GM18517 (cell line): ENCODE results near the gene CCDC146.
"Not testable (repeated sequence)": the region's sequence is repeated elsewhere in the genome, so short reads cannot be mapped to it uniquely, and the experiment has no call there.

Experiments used
- ATAC-seq: cut with Tn5 transposase; IDR thresholded peaks from one replicate; pipeline ENCODE4 v1.9.1; 2021; ENCODE audit warnings: mild to moderate bottlenecking, moderate library complexity; ENCODE audit not compliant: unreplicated experiment

Gene CCDC146

GRCh38 chr7:77121860-77122681, at the start of gene CCDC146:
Gene CCDC146 (plus strand): TSS chr7:77122615. CDS start chr7:77167669, 45,054 bp downstream.
- peak; percentile 98 for ATAC-seq

DNA sequence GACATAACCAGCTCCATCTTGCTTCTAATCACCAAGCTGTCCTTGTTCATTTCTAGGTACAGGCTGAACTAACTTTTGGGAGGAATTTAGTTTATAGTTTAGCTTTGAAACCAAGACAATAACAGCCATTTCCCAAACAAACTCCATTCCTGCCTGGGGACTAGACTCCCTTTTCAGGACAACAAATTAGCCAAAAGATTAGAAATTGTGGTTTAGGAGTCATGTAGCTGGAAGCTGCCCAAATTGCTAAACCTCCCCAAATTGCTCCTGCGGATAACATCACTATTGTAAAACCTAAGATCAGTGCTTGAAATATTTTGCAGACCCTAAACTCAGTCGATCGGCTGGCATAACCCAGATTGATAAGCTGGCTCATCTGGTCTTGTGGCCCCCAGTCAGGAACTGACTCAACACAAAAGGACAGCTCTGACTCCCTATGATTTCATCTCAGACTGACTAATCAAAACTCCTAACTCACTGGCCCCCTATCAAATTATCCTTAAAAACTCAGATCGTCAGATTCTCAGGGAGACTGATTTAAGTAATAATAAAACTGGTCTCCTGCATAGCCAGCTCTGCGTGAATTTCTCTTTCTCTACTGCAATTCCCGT, 47.5 kb upstream of the CCDC146 start:
- ATAC-seq: not testable (repeated sequence)

GRCh38 chr7:77077060-77077459, 45.4 kb upstream of the CCDC146 start:
- ATAC-seq: not testable (repeated sequence)

DNA sequence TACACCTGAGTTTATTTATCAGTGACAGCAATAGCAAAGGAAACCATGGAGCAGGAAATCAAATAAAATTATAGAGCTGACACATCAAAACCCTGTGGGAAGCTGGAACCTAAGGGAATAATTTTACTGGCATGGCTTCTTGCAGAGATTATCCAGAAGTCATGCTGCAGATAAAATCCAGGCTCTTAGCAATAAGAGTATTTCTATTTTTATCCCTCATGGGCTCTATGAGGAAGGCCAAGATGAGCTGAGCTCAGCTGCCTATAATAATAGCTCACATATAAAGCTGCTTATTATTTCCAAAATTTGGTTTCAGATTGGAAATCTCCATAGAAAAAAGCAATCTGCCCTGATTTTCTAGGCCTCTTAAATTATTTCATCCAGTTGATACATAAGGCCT, 43.3 kb upstream of the CCDC146 start:
- not testable (repeated sequence) for ATAC-seq

GRCh38 chr7:77079624-77080023, 42.8 kb upstream of the CCDC146 start:
- ATAC-seq: not testable (repeated sequence)

DNA sequence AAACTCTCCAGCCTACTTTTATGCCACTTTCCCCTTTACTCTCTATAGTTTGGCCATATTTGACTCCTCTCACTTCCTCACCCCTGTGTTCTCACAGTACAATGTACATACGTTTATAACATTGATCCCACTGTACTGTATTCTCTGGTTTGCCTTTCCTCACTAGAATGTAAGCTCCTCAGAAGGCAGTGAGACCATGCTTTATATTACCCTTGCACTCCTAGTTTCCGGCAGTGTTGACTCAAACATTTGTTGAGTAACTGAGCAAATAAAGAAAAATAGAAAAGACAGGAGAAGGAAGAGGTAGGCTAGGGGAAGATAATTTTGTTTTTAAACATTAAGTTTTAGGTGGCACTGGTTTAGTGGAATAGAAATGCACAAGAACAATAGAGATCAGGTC, 42.2 kb upstream of the CCDC146 start:
- not testable (repeated sequence) for ATAC-seq

GRCh38 chr7:77082192-77082591, 40.2 kb upstream of the CCDC146 start:
- ATAC-seq: not testable (repeated sequence)

- not testable (repeated sequence) for ATAC-seq
These were observed 30.1 kb upstream of the CCDC146 start for GRCh38 chr7:77092301-77092700.

GRCh38 chr7:77100501-77100900, 21.9 kb upstream of the CCDC146 start:
- not testable (repeated sequence) for ATAC-seq

GRCh38 chr7:77101187-77101586, 21.2 kb upstream of the CCDC146 start:
- not testable (repeated sequence) for ATAC-seq

DNA sequence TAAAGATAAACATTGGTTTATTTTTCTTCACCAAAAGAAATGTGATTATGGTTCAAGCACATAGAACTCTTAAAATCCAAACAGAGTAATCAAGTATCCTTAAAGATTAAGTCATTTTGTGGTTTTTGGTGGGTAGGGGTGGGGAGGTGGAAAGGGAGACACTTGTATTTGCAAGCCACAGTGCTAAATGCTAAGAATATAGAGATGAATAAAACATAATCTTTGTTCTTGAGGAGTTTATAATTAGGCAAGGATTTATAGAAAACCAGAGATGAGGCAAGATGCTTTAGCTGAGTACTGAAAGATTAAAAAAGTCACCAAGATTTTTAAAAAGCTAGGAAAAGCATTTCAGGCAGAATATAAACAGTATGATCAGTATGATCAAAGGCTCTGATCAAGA, 19.7 kb upstream of the CCDC146 start:
- ATAC-seq: not testable (repeated sequence)

- not testable (repeated sequence) for ATAC-seq
These were observed 16.5 kb upstream of the CCDC146 start for GRCh38 chr7:77105904-77106303.

- ATAC-seq: not testable (repeated sequence)
These were observed 14.8 kb upstream of the CCDC146 start for GRCh38 chr7:77107659-77108058.

DNA sequence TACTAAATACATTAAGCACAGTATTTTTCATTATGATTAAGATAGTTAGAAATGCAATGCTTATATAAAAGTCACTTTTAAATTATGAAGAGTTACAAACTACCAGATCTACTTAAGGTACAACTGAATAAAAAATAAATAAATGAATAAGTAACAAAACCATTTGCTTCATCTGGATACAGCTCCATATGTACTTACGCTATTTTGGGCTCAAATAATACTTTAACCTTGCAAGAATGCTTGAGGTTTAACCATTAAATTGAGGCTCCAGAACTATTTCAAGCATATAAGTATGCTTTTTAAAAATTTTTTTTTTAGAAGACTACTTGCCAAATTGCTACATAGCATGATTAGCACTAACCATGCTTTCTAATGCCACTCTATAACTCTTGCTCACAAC, 14.1 kb upstream of the CCDC146 start:
- not testable (repeated sequence) for ATAC-seq

GRCh38 chr7:77112719-77113306, 9.6 kb upstream of the CCDC146 start:
- not testable (repeated sequence) for ATAC-seq

GRCh38 chr7:77125486-77125885, 3.1 kb downstream of the CCDC146 start:
- not testable (repeated sequence) for ATAC-seq

DNA sequence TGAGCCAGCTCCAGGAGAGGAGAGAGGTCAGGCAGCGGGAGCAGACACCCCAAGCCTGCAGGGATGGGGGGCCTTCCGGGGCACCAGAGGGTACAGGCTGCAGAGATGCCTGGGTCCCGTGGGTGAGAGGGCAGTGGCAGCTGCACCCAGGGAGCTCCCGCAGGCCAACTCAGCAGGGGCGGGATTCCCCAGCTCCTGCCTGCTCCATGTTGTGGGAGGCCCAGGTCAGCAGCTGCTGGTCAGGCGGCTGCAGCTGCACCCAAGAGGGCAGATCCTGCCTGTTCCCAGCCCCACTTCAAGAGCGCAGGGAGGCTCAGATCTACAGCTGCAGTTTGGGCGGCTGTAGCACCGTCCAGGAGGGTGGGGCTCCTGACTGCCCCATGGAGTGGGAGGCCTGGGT, 4.6 kb downstream of the CCDC146 start:
- ATAC-seq: not testable (repeated sequence)

DNA sequence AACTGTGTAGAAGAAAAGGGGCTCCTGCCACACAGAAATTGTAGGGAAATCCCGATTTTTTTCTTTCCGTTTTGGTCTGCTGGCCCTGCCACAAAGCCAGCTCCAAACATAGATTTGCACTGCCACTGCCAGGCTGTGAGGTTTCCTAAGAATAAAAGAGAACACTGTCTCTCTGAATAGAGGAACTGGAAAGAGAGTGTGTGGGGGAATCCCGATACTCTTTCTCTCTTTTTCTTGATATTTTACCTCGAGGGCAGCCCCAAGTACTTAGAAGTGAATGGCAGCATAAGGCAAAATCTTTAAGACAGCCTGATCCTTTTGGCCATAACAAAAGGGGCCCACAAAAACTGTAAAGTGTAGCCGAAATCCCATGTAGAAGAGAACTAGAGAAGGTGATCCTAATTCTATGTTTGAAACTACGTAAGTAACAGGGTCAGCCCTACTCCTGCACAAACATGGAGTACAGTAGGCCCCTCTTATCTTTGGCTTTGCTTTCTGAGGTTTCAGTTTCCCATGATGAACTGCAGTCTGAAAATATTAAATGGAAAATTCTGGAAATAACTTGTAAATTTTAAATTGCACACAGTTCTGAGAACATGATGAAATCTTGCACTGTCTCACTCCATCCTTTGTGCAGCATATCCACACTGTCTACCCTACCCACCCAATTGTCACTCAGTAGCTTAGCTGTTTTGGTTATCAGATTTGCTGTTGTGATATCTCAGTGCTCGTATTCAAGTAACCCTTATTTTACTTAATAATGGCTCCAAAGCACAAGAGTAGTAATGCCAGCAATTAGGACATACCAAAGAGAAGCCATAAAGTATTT, 6.4 kb downstream of the CCDC146 start:
- peak; percentile 70 for ATAC-seq

DNA sequence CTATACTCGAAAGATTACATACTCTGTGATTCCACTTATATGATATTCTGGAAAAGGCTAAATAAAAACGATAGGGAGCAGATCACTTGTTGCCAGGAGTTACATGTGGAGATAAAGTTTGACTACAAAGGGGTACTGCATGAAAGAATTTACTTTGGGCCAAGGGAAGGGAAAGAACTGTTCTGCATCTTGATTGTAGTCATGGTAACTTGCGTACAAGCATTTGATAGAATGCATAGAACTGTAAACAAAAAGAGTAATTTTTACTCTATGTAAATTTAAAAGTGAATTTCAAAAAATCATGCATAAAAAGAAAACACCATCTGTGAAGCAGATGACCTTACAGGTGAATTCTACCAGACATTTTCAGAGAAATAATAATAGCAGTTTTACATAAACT, 9.4 kb downstream of the CCDC146 start:
- ATAC-seq: not testable (repeated sequence)

- ATAC-seq: not testable (repeated sequence)
These were observed 16.3 kb downstream of the CCDC146 start for GRCh38 chr7:77138668-77139067.

DNA sequence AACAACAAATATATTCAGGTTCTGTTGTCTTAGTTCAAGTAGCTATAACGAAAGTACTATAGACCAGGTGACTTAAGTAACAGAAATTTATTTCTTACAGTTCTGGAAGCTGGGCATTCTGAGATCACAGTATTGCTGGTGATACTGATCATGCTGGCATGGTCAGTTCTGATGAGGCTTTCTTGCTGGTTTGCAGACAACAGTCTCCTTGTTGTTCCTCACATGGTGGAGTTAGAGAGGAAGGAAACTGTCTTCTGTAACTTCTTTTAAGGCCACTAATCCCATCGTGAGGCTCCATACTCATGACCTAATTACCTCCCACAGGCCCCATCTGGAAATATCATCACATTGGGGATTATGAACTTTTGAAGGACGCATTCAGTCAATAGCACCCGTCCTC, 17.9 kb downstream of the CCDC146 start:
- not testable (repeated sequence) for ATAC-seq
